Activated CD8-positive, alpha-beta memory T cell treated with anti-CD3 and anti-CD28 coated beads for 48 hours (primary cell): ENCODE results near the gene TNXB.
"Not testable (repeated sequence)": the region's sequence is repeated elsewhere in the genome, so short reads cannot be mapped to it uniquely, and the experiment has no call there.

Experiments
- DNase-seq, 3 experiments: peaks; one replicate each; pipeline ENCODE4 v3.0.0-alpha.2; 2020; ENCODE audit warnings: low read depth in 2 of 3, low spot score in 2 of 3

TNXB gene

GRCh38 chr6:32086661-32087573 is 22.2 kb downstream of the TNXB start:
- peak in 2 of 3 experiments; percentile 19 to 23 for DNase-seq

- no peak for DNase-seq
Observed at GRCh38 chr6:32085759-32086459, 23.2 kb downstream of the TNXB start.

GRCh38 chr6:32084780-32085179 is 24.4 kb downstream of the TNXB start:
- no peak for DNase-seq

- DNase-seq = no peak
Observed at GRCh38 chr6:32083812-32084768, 25.0 kb downstream of the TNXB start.

- no peak for DNase-seq
Observed at GRCh38 chr6:32082935-32083334, 26.2 kb downstream of the TNXB start.

GRCh38 chr6:32082478-32082877 is 26.7 kb downstream of the TNXB start:
- no peak for DNase-seq

- DNase-seq = no peak
Observed at GRCh38 chr6:32081168-32081990, 27.8 kb downstream of the TNXB start.

GRCh38 chr6:32079566-32080290 is 29.4 kb downstream of the TNXB start:
- DNase-seq = no peak

GRCh38 chr6:32076321-32076809 is 32.8 kb downstream of the TNXB start:
- DNase-seq = no peak

GRCh38 chr6:32075781-32076180 is 33.4 kb downstream of the TNXB start:
- no peak for DNase-seq

GRCh38 chr6:32074996-32075532 is 34.1 kb downstream of the TNXB start:
- DNase-seq = no peak

GRCh38 chr6:32073613-32074012 is 35.5 kb downstream of the TNXB start:
- no peak for DNase-seq

GRCh38 chr6:32073101-32073500 is 36.0 kb downstream of the TNXB start:
- DNase-seq = no peak

- DNase-seq = no peak
Observed at GRCh38 chr6:32070814-32071543, 38.2 kb downstream of the TNXB start.

- no peak for DNase-seq
Observed at GRCh38 chr6:32069878-32070515, 39.1 kb downstream of the TNXB start.

- DNase-seq = no peak
Observed at GRCh38 chr6:32069460-32069859, 39.7 kb downstream of the TNXB start.

GRCh38 chr6:32068867-32069266 is 40.3 kb downstream of the TNXB start:
- DNase-seq = no peak

- not testable (repeated sequence) for DNase-seq
Observed at GRCh38 chr6:32068315-32068714, 40.8 kb downstream of the TNXB start.
